ENCODE measurements around the gene ERFL. TPM values are rescaled to one million over a fixed set of nuclear protein-coding genes. Genes with fewer than 3 reads are reported as not detected.

ERFL gene
- total RNA-seq, 2 donors from 2014 or later: 0.16 TPM; not detected in 1

DNA sequence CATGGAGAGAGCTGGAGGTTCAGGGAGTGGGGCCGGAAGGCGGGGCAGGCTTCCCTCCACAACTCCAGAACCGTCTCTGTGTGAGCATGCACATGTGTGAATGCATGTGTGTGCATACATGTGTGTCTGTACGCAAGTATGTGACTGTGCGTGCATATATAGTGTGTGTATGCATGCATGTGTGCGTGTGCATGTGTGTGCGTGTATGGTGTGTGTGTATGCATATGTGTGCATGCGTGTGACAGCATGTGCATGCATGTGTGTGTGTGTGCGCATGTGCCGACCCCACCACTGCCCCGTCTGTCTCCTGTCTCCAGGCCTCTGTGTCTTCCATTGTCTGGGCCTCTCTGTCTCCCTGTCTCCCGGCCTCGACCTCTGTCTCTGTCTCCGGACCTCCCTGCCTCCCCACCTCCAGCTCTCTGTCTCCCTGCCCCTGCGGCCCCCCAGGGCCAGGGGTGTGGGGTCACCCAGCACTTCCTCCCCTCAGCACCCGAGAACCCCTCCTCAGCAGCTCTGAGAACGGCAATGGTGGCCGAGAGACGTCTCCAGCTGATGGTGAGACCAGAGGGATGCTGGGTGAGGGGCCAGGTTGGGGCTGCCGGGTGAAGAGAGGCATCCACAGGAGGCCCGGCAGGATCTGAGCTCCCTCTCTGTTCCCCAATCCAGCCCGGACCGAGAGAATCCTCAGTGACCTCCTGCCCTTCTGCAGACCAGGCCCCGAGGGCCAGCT, 22.8 kb downstream of the ERFL start:
- DNase-seq (no peak), ATAC-seq (no peak)
- intact Hi-C loops (cut with DNase I): no loop called here

GRCh38 chr19:41904118-41904870, 24.0 kb downstream of the ERFL start:
- intact Hi-C loops (cut with DNase I): no loop called here
- no peak for DNase-seq
- no peak for ATAC-seq

DNA sequence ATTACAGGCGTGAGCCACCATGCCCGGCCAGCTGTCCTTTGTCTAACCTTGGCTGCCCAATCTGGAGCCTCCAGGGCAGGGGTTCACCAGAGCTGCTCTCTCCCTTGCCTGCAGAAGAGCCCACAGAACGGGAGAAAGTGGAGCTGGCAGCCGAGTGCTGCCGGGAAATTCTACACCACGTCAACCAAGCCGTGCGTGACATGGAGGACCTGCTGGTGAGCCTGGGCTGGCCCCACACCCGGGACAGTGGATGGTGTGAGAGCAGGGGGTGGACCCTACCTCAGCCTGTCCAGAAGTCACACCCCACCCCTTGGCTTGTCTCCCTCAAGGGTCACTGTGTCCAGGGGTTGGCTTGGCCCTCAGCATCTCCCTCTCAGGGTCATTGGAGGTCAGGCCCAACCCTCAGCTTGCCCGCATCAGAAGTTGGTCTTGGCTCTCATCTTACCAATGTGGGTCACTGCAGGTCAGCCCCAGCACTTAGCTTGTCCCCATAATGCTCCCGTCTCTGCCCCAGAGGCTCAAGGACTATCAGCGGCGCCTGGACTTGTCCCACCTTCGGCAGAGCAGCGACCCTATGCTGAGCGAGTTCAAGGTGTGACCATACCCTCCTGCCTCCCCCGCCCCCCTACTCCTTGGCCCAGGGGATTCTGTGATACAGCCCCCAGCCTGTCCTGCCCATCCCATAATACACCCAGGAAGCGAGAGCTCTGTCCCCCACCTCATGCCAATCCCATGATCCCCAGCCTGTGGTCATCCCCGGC, 24.9 kb downstream of the ERFL start:
- no peak for ATAC-seq
- intact Hi-C loops (cut with DNase I): no loop called here
- DNase-seq: no peak

DNA sequence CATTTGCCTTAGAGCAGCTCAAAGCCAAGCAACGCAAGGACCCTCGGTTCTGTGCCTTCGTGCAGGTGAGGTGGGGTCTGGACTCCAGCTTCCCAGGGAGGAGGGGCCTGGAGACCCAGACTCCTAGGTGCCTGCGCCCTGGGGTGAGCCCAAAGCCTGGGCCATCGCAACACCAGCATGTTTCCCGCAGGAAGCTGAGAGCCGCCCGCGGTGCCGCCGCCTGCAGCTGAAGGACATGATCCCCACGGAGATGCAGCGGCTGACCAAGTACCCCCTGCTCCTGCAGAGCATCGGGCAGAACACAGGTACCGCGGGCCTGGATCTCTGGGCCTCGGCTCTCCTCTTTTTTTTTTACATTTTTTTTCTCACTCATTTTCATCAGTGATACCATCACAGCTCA, 25.7 kb downstream of the ERFL start:
- no peak for DNase-seq
- intact Hi-C loops (cut with DNase I): no loop called here
- ATAC-seq: no peak

DNA sequence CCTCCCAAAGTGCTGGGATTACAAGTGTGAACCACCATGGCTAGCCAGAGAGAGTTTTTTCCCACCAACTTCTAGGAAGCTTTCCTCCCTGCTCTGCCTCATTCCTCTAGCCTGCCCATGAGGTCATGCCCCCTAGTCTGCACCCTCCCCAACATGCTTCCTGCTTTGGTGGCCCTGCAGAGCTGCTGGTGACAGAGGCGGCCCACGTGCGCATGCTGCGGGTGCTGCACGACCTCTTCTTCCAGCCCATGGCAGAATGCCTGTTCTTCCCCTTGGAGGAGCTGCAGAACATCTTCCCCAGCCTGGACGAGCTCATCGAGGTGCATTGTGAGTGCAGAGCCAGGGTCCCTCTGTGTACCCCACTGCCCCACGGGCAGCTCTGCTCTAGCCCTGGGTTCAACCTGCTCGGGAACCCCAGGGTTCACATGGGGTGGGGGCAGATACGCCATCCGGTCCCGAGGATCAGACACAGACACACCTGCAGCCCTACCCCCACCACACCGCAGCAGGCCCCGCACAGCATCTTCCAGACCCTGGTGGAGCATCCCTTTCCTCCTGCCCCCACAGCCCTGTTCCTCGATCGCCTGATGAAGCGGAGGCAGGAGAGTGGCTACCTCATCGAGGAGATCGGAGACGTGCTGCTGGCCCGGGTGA, 26.4 kb downstream of the ERFL start:
- no peak for DNase-seq

GRCh38 chr19:41898235-41898634, 30.0 kb downstream of the ERFL start:
- DNase-seq: no peak
- intact Hi-C loops (cut with DNase I): no loop called here
- ATAC-seq: no peak

More for the DNA sequence above, 26.4 kb downstream of the ERFL start:
- ATAC-seq: no peak
- intact Hi-C loops (cut with DNase I): no loop called here

- ATAC-seq: no peak
- DNase-seq: no peak
- intact Hi-C loops (cut with DNase I): no loop called here
These were observed 30.4 kb downstream of the ERFL start for GRCh38 chr19:41897820-41898219.

DNA sequence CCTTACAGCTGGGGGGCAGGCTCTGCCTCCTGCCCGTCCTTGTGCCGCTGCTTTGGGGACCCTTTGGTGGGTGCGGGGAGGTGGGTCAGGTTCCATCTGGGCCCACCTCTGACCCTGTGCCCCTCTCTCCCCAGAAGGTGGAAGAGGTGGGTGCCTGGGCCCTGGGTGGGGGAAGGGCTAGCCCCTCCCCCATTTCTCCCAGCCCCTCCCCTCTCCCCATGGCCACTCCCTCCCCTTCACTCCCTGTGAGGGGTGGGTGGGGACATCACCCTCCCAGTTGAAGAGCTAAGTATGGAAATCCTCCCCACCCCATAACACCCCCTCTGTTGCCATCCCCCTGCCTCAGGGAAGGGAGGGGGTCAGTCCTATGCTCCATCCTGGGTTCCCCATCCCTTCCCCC, 31.1 kb downstream of the ERFL start:
- intact Hi-C loops (cut with DNase I): no loop called here
- ATAC-seq (peak in 1 of 2 donors; percentile 5), DNase-seq (no peak)

GRCh38 chr19:41896581-41896942, 31.7 kb downstream of the ERFL start:
- ATAC-seq (no peak), DNase-seq (no peak)
- intact Hi-C loops (cut with DNase I): no loop called here

DNA sequence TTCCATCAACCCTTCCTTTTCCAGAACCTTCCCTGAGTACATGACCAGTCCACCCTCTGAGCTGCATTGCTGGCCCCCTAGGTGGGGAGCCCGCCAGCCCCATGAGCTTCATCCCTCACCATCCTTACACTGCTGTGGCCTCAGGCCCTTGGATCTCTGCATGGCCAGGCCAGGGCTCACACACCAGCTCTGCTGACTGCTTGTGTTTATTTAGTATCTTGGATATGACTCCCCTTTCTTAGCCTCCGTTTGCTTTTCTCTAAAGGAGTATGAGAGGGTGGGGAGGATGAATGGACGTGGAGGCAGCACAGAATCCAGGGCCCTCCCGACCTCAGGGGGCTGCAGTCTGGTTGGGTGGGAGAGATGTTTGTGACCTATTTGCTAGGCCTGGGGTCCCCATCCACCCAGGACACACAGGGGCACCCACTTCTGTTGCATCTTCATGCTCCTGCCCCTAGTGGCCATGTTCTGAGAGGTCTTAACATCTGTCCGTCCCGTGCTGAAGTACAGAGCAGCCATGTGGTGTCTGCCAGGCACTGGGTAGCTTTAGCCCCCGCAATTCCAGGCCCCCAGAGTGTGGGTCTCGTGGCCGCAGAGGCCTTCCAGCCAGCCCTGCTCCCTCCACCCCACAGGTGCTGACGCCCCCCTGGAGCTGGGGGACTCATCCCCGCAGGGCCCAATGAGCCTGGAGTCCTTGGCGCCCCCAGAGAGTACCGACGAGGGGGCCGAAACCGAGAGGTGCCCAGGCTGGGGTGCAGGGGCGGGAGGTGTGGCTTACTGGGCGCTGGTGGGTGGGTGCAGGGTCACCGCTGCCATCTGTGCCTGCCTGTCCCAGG, 32.3 kb downstream of the ERFL start:
- DNase-seq: no peak
- ATAC-seq: no peak
- intact Hi-C loops (cut with DNase I): no loop called here

- DNase-seq: no peak
These were observed 33.9 kb downstream of the ERFL start for GRCh38 chr19:41894350-41894749.

DNA sequence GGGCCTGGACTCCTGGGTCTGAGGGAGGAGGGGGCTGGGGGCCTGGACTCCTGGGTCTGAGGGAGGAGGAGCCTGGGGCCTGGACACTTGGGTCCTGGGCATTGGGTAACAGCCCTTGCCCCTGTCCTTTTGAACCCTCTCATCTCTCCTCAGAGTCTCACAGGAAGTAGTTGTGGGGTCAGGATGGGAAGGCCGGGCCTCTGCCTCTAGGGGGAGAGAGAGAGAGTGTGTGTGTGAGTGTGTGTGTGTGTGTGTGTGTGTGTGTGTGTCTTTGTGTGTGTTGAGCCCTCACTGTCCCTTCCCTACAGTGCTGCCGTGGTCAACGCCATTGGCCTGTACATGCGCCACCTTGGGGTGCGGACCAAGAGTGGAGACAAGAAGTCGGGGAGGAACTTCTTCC, 34.4 kb downstream of the ERFL start:
- DNase-seq (no peak), ATAC-seq (no peak)
- intact Hi-C loops (cut with DNase I): no loop called here

More at GRCh38 chr19:41894350-41894749, 33.9 kb downstream of the ERFL start:
- ATAC-seq: no peak
- intact Hi-C loops (cut with DNase I): no loop called here

DNA sequence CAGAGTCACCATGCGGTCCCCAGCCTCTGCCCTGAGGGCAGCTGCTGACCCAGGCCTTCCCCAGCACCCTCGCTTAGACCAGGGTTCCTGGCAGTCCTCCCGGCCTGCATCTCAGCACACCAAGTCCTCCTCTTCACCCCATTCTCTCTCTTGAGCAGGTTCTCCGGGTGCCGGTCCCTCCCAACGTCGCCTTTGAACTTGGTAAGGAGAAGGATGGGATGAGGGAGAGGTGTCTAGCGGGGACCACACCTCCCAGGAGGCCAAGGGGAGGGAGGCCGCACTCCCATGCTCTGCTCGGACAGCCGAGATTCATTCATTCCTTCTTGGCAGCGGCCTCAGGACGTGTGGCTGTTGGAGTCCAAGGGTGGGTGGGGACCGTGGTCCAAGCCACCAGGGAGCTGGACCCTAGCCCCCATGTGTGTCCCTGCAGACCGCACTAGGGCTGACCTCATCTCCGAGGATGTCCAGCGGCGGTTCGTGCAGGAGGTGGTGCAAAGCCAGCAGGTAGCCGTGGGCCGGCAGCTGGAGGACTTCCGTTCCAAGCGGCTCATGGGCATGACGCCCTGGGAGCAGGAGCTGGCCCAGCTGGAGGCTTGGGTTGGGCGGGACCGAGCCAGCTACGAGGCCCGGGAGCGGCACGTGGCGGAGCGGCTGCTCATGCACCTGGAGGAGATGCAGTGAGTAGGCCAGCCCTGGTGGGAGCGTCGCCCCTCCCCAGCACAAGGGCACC, 35.9 kb downstream of the ERFL start:
- intact Hi-C loops (cut with DNase I): no loop called here
- DNase-seq (no peak), ATAC-seq (no peak)

DNA sequence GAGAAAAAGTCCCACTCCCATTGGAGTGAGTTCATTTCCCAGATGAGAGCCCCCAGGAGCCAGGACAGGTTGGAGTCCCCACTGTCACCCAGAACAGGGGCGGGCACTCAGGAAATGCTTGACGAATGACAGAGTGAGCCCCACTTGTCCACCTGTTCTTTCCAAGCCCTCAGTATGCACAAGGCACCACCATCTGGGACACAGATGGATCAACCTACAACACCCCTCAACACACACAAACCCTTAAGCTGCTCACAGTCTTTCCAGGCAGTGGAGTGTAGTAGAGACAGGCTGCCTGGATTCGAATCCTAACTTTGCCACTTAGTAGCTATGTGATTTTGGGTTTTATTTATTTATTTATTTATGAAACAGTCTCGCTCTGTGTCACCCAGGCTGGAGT, 37.3 kb downstream of the ERFL start:
- no peak for DNase-seq
- intact Hi-C loops (cut with DNase I): no loop called here
- ATAC-seq: no peak

DNA sequence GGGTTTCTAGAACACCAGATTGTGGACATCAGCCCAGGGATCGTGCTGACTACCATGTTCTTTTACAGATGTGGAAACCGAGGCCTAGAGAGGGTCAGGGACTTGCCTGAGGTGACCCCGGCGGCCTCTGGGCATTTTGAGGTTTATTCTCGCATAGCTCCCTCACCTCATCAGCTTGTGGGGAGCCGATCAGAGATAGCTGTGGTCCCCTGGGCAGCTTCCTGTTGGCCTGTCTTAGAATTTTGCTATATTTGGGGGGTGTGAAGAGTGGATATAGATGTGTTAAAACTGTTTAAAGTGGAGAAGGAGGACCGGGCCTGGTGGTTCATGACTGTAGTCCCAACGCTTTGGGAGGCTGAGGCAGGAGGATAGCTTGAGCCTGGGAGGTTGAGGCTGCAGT, 38.4 kb downstream of the ERFL start:
- intact Hi-C loops (cut with DNase I): no loop called here
- DNase-seq: no peak
- ATAC-seq: no peak

DNA sequence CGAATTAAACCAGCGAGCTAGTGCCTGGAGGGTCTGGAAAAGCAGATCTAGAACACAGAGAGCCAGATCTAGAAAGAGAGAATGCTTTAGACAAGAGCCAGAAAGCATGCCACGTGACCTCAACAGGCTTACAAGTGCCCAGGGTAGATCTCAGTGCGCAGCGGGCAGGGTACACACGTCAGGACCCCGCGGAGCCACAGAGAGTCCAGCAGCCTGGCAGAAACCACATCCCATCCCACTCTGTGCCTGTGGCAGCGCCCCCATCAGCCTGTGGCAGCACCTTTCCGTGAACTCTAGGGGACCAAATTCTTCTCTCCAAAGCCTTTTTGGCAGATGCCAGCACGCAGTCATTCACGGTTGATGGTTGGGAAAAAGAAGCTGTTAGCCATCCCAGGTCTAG, 39.3 kb downstream of the ERFL start:
- ATAC-seq (no peak), DNase-seq (no peak)
- intact Hi-C loops (cut with DNase I): no loop called here

DNA sequence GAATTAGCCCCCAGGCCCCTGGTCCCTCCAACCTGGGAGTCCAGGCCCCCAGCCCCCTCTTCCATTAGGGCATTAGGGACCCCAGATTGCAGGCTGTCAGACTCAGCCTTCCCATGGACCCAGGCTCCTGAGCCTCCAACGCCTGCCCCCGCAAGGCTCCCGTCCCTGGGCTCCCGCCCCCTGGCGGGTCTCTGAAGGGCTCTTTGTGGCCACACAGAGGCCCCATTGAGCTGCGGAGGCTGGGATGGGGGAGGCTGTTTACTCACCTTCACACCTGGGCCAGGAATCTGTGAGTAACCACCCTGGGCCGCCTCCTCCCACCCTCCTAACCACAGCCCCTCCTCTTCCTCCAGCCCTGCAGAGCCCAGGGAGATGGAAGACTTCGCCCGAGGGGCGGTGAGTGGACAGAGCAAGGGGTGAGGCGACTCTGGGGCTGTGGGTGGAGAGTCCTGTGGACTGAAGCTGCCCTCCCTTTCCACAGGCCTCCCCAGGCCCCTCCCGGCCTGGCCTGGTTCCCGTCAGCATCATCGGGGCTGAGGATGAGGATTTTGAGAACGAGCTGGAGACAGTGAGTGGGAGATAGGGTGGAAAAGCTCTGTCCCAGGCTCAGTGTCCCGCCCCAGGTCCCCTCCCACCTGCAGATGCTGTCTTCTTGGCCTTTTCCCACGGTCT, 40.4 kb downstream of the ERFL start:
- intact Hi-C loops (cut with DNase I): no loop called here
- ATAC-seq (peak in 1 of 2 donors; percentile 1), DNase-seq (no peak)
